ENCODE results near the gene NFE2L3. TPM values are rescaled to one million over a fixed set of nuclear protein-coding genes. Genes with fewer than 3 reads are reported as not detected.
A peak's percentile ranks its signal among the peaks of the same experiment; 100 is the strongest.

The NFE2L3 gene
- total RNA-seq, 1 experiment from 2014 or later: 40.0 TPM

GRCh38 chr7:26202019-26202990 is 50.3 kb downstream of the NFE2L3 start:
- DNase-seq (peak; percentile 41), ATAC-seq (peak; percentile 0; the same call in 1 of the 2 replicates)
- peak overlapping the region; percentile 99 for H3K4me3 ChIP-seq (ENCODE audit: low read length)
- CTCF ChIA-PET: no interaction called here
- H2AFZ ChIP-seq (ENCODE audit: low read length): peak overlapping the region; percentile 55
- intact Hi-C loops (cut with micrococcal nuclease): loop anchor here (5.0 kb wide), 2 partner anchors 90 to 965 kb away; partner anchors contain the start of genes HOXA9 and SNX10
- POLR2A ChIA-PET (ENCODE audit: unreplicated experiment): interaction anchor here (0.6 to 0.9 kb wide), 3 partner anchors 46 to 1214 kb away, joined by 4 read pairs; no protein-coding TSS in a partner anchor
- H3K9ac ChIP-seq (ENCODE audit: low read length): peak overlapping the region; percentile 96
- H3K36me3 ChIP-seq (ENCODE audit: low read depth, low read length): peaks cover 53% of the 10 kb centered on the region
- peaks cover 18% of the 10 kb centered on the region for H3K4me1 ChIP-seq (ENCODE audit: insufficient read depth, low read length)
- peaks cover 4% of the 10 kb centered on the region for H3F3A ChIP-seq (ENCODE audit: low read length, unreplicated experiment)
- H3K27me3 ChIP-seq (ENCODE audit: low read length): no peaks in the 10 kb centered on the region
- H3K4me2 ChIP-seq (ENCODE audit: low read length): peak overlapping the region; percentile 97
- TSS peak; percentile 52 for BruUV-seq (replicated peaks)
- peaks cover 75% of the 10 kb centered on the region for H4K20me1 ChIP-seq (ENCODE audit: low read length)
- no peaks in the 10 kb centered on the region for H3K9me2 ChIP-seq (replicated peaks; ENCODE audit: low read length)
- peak overlapping the region; percentile 95 for H3K27ac ChIP-seq (ENCODE audit: low read length)
- H3K79me2 ChIP-seq (ENCODE audit: low read length): peaks cover 91% of the 10 kb centered on the region
- peak; percentile 51; the same call in 1 of the 2 replicates for TF ChIP-seq EZH2phosphoT487 (IDR thresholded peaks at IDR 0.05; ENCODE audit: borderline replicate concordance, low read length)
- no peak for TF ChIP-seq EZH2 (IDR thresholded peaks at IDR 0.05; ENCODE audit: low read length, unreplicated experiment)
- H3K9me3 ChIP-seq (ENCODE audit: low read length): no peaks in the 10 kb centered on the region

DNA sequence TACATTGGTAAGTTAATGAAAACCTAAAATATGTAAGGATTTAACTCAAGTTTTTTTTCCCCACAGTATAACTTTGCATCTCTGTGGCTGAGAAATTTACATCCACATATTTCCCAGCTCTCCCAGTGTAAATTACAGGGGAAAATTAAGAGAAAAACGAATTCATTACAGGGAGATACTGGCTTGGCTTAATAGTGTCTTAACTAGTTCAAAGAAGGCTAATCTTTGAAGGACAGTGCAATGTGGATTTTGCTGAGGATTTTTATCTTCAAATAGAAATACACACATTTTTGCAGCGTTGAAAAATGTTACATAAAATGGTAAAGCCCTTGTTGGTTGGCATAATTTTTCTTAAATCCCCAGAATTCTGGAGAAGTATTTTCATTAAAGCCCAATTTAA is 51.0 kb downstream of the NFE2L3 start:
- Histone ChIP-seq H2AFZ (ENCODE audit: low read length) (no peak overlapping the region), H3K4me3 (ENCODE audit: low read length) (peak overlapping the region; percentile 99), H3K79me2 (ENCODE audit: low read length) (peaks cover 90% of the 10 kb centered on the region), H3K9me3 (ENCODE audit: low read length) (no peaks in the 10 kb centered on the region), H3K4me1 (ENCODE audit: insufficient read depth, low read length) (peaks cover 14% of the 10 kb centered on the region), H3K36me3 (ENCODE audit: low read depth, low read length) (peaks cover 53% of the 10 kb centered on the region), H4K20me1 (ENCODE audit: low read length) (peaks cover 72% of the 10 kb centered on the region), H3K9ac (ENCODE audit: low read length) (peak overlapping the region; percentile 96), H3K27ac (ENCODE audit: low read length) (no peak overlapping the region), H3K27me3 (ENCODE audit: low read length) (no peaks in the 10 kb centered on the region), H3F3A (ENCODE audit: low read length, unreplicated experiment) (peaks cover 4% of the 10 kb centered on the region), H3K4me2 (ENCODE audit: low read length) (peak overlapping the region; percentile 97), H3K9me2 (replicated peaks; ENCODE audit: low read length) (no peaks in the 10 kb centered on the region)
- BruUV-seq (replicated peaks): no TSS peak
- POLR2A ChIA-PET (ENCODE audit: unreplicated experiment): interaction anchor here (0.6 kb wide), 1 partner anchor 358 kb away, joined by 4 read pairs; no protein-coding TSS in a partner anchor
- TF ChIP-seq EZH2phosphoT487 (IDR thresholded peaks at IDR 0.05; ENCODE audit: borderline replicate concordance, low read length) (no peak), EZH2 (IDR thresholded peaks at IDR 0.05; ENCODE audit: low read length, unreplicated experiment) (no peak)
- intact Hi-C loops (cut with micrococcal nuclease): loop anchor here (5.0 kb wide), 2 partner anchors 89 to 964 kb away; partner anchors contain the start of genes HOXA9 and SNX10
- CTCF ChIA-PET: no interaction called here
- ATAC-seq: no peak
- no peak for DNase-seq

DNA sequence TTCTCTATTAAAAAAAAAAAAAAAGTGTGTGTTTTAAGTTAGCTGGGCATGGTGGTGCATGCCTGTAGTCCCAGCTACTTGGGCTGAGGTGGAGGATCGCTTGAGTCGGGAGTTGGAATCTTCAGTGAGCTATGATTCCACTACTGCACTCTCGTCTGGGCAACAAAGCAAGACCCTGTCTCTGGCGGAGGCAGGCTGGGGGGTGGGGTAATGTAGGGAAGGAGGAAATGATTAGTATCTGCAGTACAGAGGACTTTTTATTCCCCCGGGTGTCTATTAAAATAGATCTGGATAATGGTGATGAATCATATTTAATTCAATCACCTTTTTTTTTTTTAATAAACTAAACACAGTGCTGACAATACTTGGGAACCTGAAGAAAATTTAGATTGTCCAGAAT is 56.0 kb downstream of the NFE2L3 start:
- Histone ChIP-seq H3K27ac (ENCODE audit: low read length) (no peak overlapping the region), H2AFZ (ENCODE audit: low read length) (no peak overlapping the region), H4K20me1 (ENCODE audit: low read length) (peaks cover 57% of the 10 kb centered on the region), H3K36me3 (ENCODE audit: low read depth, low read length) (peaks cover 71% of the 10 kb centered on the region), H3F3A (ENCODE audit: low read length, unreplicated experiment) (no peaks in the 10 kb centered on the region), H3K9me2 (replicated peaks; ENCODE audit: low read length) (no peaks in the 10 kb centered on the region), H3K27me3 (ENCODE audit: low read length) (no peaks in the 10 kb centered on the region), H3K79me2 (ENCODE audit: low read length) (peaks cover 56% of the 10 kb centered on the region), H3K4me1 (ENCODE audit: insufficient read depth, low read length) (peaks cover 14% of the 10 kb centered on the region), H3K4me2 (ENCODE audit: low read length) (no peak overlapping the region), H3K4me3 (ENCODE audit: low read length) (no peak overlapping the region), H3K9me3 (ENCODE audit: low read length) (no peaks in the 10 kb centered on the region), H3K9ac (ENCODE audit: low read length) (no peak overlapping the region)
- intact Hi-C loops (cut with micrococcal nuclease): no loop called here
- ATAC-seq: no peak
- ChIA-PET CTCF (interaction anchor here (0.7 kb wide), 1 partner anchor 155 kb away, joined by 5 read pairs; no protein-coding TSS in a partner anchor), POLR2A (ENCODE audit: unreplicated experiment) (no interaction called here)
- BruUV-seq (replicated peaks): no TSS peak
- no peak for DNase-seq
- no peak for TF ChIP-seq EZH2 (IDR thresholded peaks at IDR 0.05; ENCODE audit: low read length, unreplicated experiment)
- TF ChIP-seq, protein P1, sequence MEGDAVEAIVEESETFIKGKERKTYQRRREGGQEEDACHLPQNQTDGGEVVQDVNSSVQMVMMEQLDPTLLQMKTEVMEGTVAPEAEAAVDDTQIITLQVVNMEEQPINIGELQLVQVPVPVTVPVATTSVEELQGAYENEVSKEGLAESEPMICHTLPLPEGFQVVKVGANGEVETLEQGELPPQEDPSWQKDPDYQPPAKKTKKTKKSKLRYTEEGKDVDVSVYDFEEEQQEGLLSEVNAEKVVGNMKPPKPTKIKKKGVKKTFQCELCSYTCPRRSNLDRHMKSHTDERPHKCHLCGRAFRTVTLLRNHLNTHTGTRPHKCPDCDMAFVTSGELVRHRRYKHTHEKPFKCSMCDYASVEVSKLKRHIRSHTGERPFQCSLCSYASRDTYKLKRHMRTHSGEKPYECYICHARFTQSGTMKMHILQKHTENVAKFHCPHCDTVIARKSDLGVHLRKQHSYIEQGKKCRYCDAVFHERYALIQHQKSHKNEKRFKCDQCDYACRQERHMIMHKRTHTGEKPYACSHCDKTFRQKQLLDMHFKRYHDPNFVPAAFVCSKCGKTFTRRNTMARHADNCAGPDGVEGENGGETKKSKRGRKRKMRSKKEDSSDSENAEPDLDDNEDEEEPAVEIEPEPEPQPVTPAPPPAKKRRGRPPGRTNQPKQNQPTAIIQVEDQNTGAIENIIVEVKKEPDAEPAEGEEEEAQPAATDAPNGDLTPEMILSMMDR (conservative IDR thresholded peaks at IDR 0.05; ENCODE audit: low read depth, low read length): no peak
- no peak for TF ChIP-seq EZH2phosphoT487 (IDR thresholded peaks at IDR 0.05; ENCODE audit: borderline replicate concordance, low read length)
